ENCODE data around the gene LRWD1.
"Not testable (repeated sequence)": the region's sequence is repeated elsewhere in the genome, so short reads cannot be mapped to it uniquely, and the experiment has no call there.

The LRWD1 gene

GRCh38 chr7:102496861-102497260 lies 32.1 kb downstream of the LRWD1 start:
- not testable (repeated sequence) for DNase-seq (ENCODE audit: low read depth, low spot score)

- DNase-seq (ENCODE audit: low read depth, low spot score) = not testable (repeated sequence)
Observed at GRCh38 chr7:102497308-102497707, 32.5 kb downstream of the LRWD1 start.

- DNase-seq (ENCODE audit: low read depth, low spot score) = not testable (repeated sequence)
Observed at GRCh38 chr7:102498321-102498720, 33.5 kb downstream of the LRWD1 start.

GRCh38 chr7:102503141-102503540 lies 38.4 kb downstream of the LRWD1 start:
- not testable (repeated sequence) for DNase-seq (ENCODE audit: low read depth, low spot score)

- DNase-seq (ENCODE audit: low read depth, low spot score) = not testable (repeated sequence)
Observed at GRCh38 chr7:102505298-102506185, 40.8 kb downstream of the LRWD1 start.

GRCh38 chr7:102507410-102508088 lies 42.8 kb downstream of the LRWD1 start:
- DNase-seq (ENCODE audit: low read depth, low spot score) = not testable (repeated sequence)

- DNase-seq (ENCODE audit: low read depth, low spot score) = not testable (repeated sequence)
Observed at GRCh38 chr7:102510575-102510974, 45.8 kb downstream of the LRWD1 start.

GRCh38 chr7:102511860-102512522 lies 47.2 kb downstream of the LRWD1 start:
- not testable (repeated sequence) for DNase-seq (ENCODE audit: low read depth, low spot score)

GRCh38 chr7:102512642-102513221 lies 47.9 kb downstream of the LRWD1 start:
- not testable (repeated sequence) for DNase-seq (ENCODE audit: low read depth, low spot score)

GRCh38 chr7:102514881-102515721 lies 50.3 kb downstream of the LRWD1 start:
- DNase-seq (ENCODE audit: low read depth, low spot score) = not testable (repeated sequence)

GRCh38 chr7:102515889-102516288 lies 51.1 kb downstream of the LRWD1 start:
- DNase-seq (ENCODE audit: low read depth, low spot score) = not testable (repeated sequence)

- DNase-seq (ENCODE audit: low read depth, low spot score) = not testable (repeated sequence)
Observed at GRCh38 chr7:102516951-102517350, 52.2 kb downstream of the LRWD1 start.

- DNase-seq (ENCODE audit: low read depth, low spot score) = not testable (repeated sequence)
Observed at GRCh38 chr7:102517550-102518147, 52.9 kb downstream of the LRWD1 start, which contains the start of gene RASA4B. RASA4B (minus strand) TSS chr7:102517777; CDS start chr7:102517710, 67 bp downstream.

- DNase-seq (ENCODE audit: low read depth, low spot score) = not testable (repeated sequence)
Observed at GRCh38 chr7:102520797-102521196, 56.0 kb downstream of the LRWD1 start.
